A673 (cell line): ENCODE data around the gene ADAP2.

Experiments used
- CTCF ChIP-seq: fragments of 300-800, 200-600 bp; sonication (generic); conservative IDR thresholded peaks from 2 replicates; pipeline ENCODE4 v1.5.1; 2017; ENCODE audit warnings: low read depth, mild to moderate bottlenecking, antibody characterized with exemption, low read length, moderate library complexity, mixed read lengths
- EZH2 ChIP-seq: fragments of 200-600 bp; sonication (generic); IDR thresholded peaks from 2 replicates; pipeline ENCODE4 v1.6.1; 2017; ENCODE audit warnings: borderline replicate concordance, low read depth, mild to moderate bottlenecking, mixed read lengths, antibody characterized with exemption, low read length; ENCODE audit not compliant: poor library complexity, severe bottlenecking

- TF ChIP-seq EZH2 (no peak), CTCF (no peak)
Observed at GRCh38 chr17:30970831-30971567, 49.3 kb downstream of the ADAP2 start, which contains the start of gene RNF135.
